Stimulated activated naive CD8-positive, alpha-beta T cell treated with anti-CD3 and anti-CD28 coated beads, Interleukin-15, Interleukin-2, amounts not matched to agents 100 ng/mL and 50 ng/mL, for 24 hours (primary cell): Measurements from ENCODE around the gene TMPRSS9.
"Not testable (repeated sequence)": the region's sequence is repeated elsewhere in the genome, so short reads cannot be mapped to it uniquely, and the experiment has no call there.

Experiments used
- H3K27ac Mint-ChIP-seq: one replicate; pipeline ENCODE4 v1.8.0; 2021; ENCODE audit warnings: mild to moderate bottlenecking, mixed read lengths
- H3K27me3 Mint-ChIP-seq: one replicate; pipeline ENCODE4 v1.8.0; 2021; ENCODE audit warnings: mixed read lengths
- H3K36me3 Mint-ChIP-seq: one replicate; pipeline ENCODE4 v1.8.0; 2021; ENCODE audit warnings: low read depth, mixed read lengths
- H3K4me1 Mint-ChIP-seq: one replicate; pipeline ENCODE4 v1.8.0; 2021; ENCODE audit warnings: low read depth, mixed read lengths
- H3K4me3 Mint-ChIP-seq: one replicate; pipeline ENCODE4 v1.8.0; 2021; ENCODE audit warnings: mild to moderate bottlenecking, mixed read lengths
- H3K9me3 Mint-ChIP-seq: one replicate; pipeline ENCODE4 v1.8.0; 2021; ENCODE audit warnings: mixed read lengths

TMPRSS9 gene

DNA sequence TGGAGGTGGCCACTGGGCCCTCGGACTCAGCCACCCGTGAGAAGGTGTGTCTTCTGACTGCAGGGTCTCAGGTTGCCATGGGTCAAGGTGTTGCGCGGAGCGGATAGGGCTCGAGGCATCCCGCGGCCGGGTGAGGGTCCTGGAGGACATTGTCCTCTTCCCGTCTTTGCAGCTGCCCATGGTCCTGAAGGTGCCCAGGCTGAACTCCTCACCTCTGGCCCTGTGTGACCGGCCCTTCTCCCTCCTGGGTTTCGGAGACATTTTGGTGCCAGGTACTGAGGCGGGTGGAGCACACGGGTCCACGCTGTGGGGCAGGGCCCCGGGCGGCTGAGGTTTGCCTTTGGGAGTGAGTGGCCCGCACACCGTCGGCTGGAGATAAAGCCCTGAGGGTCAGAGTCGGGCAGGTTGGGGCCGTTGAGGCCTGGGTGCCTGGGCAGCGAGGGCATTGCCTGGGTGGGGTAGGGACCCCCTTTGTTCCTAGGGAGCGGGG, 15.6 kb upstream of the TMPRSS9 start:
- H3K4me1 Mint-ChIP-seq, result no peaks in the 10 kb centered on the region
- H3K36me3 Mint-ChIP-seq, result no peaks in the 10 kb centered on the region
- H3K4me3 Mint-ChIP-seq, result no peak overlapping the region
- H3K9me3 Mint-ChIP-seq, result no peaks in the 10 kb centered on the region
- H3K27me3 Mint-ChIP-seq, result no peaks in the 10 kb centered on the region
- H3K27ac Mint-ChIP-seq, result no peak overlapping the region

DNA sequence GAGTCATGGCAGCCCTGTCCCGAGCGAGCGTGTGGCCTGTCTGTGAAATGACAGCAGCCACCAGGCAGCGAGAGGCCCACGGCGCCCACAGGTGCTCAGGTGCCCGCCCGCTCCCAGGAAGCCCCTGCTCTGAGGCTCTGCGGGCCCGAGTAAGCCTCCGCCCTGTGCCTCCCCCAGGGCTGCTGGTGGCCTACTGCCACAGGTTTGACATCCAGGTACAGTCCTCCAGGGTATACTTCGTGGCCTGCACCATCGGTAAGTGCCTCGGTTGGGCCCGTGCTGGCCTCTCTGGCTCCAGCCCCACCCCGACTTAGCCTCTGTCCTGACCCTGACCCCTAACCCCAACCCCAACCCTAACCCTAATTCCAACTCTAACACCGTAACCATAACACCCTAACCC, 15.0 kb upstream of the TMPRSS9 start:
- Mint-ChIP-seq H3K4me3 (no peak overlapping the region), H3K36me3 (no peaks in the 10 kb centered on the region), H3K9me3 (no peaks in the 10 kb centered on the region), H3K4me1 (no peaks in the 10 kb centered on the region), H3K27ac (no peak overlapping the region), H3K27me3 (no peaks in the 10 kb centered on the region)

GRCh38 chr19:2345794-2346663, 14.0 kb upstream of the TMPRSS9 start:
- Mint-ChIP-seq H3K27ac (no peak overlapping the region), H3K27me3 (no peaks in the 10 kb centered on the region), H3K9me3 (no peaks in the 10 kb centered on the region), H3K4me3 (no peak overlapping the region), H3K4me1 (no peaks in the 10 kb centered on the region), H3K36me3 (no peaks in the 10 kb centered on the region)

- H3K4me1 Mint-ChIP-seq, H3K27ac Mint-ChIP-seq, H3K27me3 Mint-ChIP-seq, H3K4me3 Mint-ChIP-seq, H3K9me3 Mint-ChIP-seq, H3K36me3 Mint-ChIP-seq: not testable (repeated sequence)
Observed at GRCh38 chr19:2349818-2350217, 10.2 kb upstream of the TMPRSS9 start.

DNA sequence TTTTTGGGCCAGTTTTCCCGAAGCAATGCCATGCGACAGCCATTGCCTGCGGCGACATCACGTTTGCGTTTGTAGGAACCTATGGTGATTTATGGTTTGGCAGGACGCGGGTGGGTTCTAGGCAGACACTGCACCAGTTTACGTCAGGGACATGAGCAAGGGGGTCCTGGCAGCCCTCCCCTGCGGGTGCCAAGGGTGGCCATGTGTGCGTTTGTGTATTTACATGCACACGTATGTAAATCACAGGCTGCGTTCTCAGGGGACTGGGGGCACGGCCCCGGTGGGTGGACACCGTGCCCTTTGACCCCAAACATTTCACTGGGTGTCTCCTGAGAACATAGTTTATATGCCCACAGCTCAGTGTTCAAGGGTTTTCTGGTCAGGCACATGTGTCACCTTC, 9.4 kb upstream of the TMPRSS9 start:
- Mint-ChIP-seq H3K9me3 (no peaks in the 10 kb centered on the region), H3K4me1 (no peaks in the 10 kb centered on the region), H3K36me3 (no peaks in the 10 kb centered on the region), H3K27ac (no peak overlapping the region), H3K4me3 (no peak overlapping the region), H3K27me3 (no peaks in the 10 kb centered on the region)

- Mint-ChIP-seq H3K4me1 (no peaks in the 10 kb centered on the region), H3K27me3 (no peaks in the 10 kb centered on the region), H3K9me3 (no peaks in the 10 kb centered on the region), H3K4me3 (no peak overlapping the region), H3K36me3 (no peaks in the 10 kb centered on the region), H3K27ac (no peak overlapping the region)
Observed at GRCh38 chr19:2351591-2351990, 8.5 kb upstream of the TMPRSS9 start.

- Mint-ChIP-seq H3K36me3 (no peaks in the 10 kb centered on the region), H3K9me3 (no peaks in the 10 kb centered on the region), H3K27me3 (no peaks in the 10 kb centered on the region), H3K4me3 (no peak overlapping the region), H3K27ac (no peak overlapping the region), H3K4me1 (no peaks in the 10 kb centered on the region)
Observed at GRCh38 chr19:2352121-2352520, 7.9 kb upstream of the TMPRSS9 start.

- H3K27ac Mint-ChIP-seq, result no peak overlapping the region
- H3K9me3 Mint-ChIP-seq, result no peaks in the 10 kb centered on the region
- H3K4me3 Mint-ChIP-seq, result no peak overlapping the region
- no peaks in the 10 kb centered on the region for H3K36me3 Mint-ChIP-seq
- H3K27me3 Mint-ChIP-seq, result no peaks in the 10 kb centered on the region
- no peaks in the 10 kb centered on the region for H3K4me1 Mint-ChIP-seq
Observed at GRCh38 chr19:2353159-2353886, 6.7 kb upstream of the TMPRSS9 start.

GRCh38 chr19:2353887-2354592, 6.0 kb upstream of the TMPRSS9 start:
- no peaks in the 10 kb centered on the region for H3K27me3 Mint-ChIP-seq
- H3K27ac Mint-ChIP-seq, result no peak overlapping the region
- no peaks in the 10 kb centered on the region for H3K4me1 Mint-ChIP-seq
- no peaks in the 10 kb centered on the region for H3K9me3 Mint-ChIP-seq
- H3K36me3 Mint-ChIP-seq, result no peaks in the 10 kb centered on the region
- H3K4me3 Mint-ChIP-seq, result no peak overlapping the region

- no peak overlapping the region for H3K4me3 Mint-ChIP-seq
- H3K27ac Mint-ChIP-seq, result no peak overlapping the region
- no peaks in the 10 kb centered on the region for H3K27me3 Mint-ChIP-seq
- H3K4me1 Mint-ChIP-seq, result no peaks in the 10 kb centered on the region
- H3K9me3 Mint-ChIP-seq, result no peaks in the 10 kb centered on the region
- no peaks in the 10 kb centered on the region for H3K36me3 Mint-ChIP-seq
Observed at GRCh38 chr19:2354670-2355069, 5.4 kb upstream of the TMPRSS9 start.

GRCh38 chr19:2355168-2356035, 4.7 kb upstream of the TMPRSS9 start:
- Mint-ChIP-seq H3K4me3 (no peak overlapping the region), H3K9me3 (no peaks in the 10 kb centered on the region), H3K4me1 (no peaks in the 10 kb centered on the region), H3K27me3 (peaks cover 1% of the 10 kb centered on the region), H3K36me3 (no peaks in the 10 kb centered on the region), H3K27ac (no peak overlapping the region)

- H3K27me3 Mint-ChIP-seq, result peaks cover 6% of the 10 kb centered on the region
- H3K27ac Mint-ChIP-seq, result no peak overlapping the region
- H3K9me3 Mint-ChIP-seq, result no peaks in the 10 kb centered on the region
- H3K36me3 Mint-ChIP-seq, result no peaks in the 10 kb centered on the region
- H3K4me1 Mint-ChIP-seq, result peaks cover 4% of the 10 kb centered on the region
- no peak overlapping the region for H3K4me3 Mint-ChIP-seq
Observed at GRCh38 chr19:2356036-2356646, 3.9 kb upstream of the TMPRSS9 start.

DNA sequence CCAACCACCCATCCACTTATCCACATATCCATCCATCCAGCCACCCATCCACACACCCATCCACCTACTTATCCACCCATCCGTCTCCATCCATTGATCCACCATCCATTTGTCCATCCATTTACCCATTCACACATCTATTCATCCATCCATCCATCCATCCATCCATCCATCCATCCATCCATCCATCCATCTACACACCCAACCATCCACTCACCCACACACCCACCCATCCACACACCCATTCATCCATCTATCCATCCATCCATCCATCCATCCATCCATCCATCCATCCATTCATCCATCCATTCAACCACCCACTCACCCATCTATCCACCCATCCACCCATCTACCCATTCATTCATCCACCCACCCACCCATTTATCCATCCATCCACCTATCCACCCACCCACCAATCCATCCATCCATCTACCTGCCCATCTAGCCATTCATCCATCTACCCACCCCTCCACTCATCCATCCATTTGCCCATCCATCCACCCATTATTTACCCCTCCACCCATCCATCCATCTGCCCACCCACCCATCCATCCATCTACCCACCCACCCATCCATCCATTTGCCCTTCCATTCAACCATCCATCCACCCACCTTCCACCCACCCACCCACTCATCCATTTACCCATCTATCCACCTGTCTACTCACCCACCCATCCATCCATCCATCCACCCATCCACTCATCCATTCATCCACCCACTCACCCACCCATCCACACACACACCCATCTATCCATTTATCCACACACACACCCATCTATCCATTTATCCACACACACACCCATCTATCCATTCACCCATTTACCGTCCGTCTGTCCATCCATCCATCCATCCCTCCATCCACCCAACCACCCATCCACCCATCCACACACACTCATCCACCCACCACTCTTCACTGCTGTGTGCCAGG, 2.5 kb upstream of the TMPRSS9 start:
- peaks cover 6% of the 10 kb centered on the region for H3K27me3 Mint-ChIP-seq
- H3K9me3 Mint-ChIP-seq, result no peaks in the 10 kb centered on the region
- peaks cover 4% of the 10 kb centered on the region for H3K4me1 Mint-ChIP-seq
- H3K4me3 Mint-ChIP-seq, result no peak overlapping the region
- no peaks in the 10 kb centered on the region for H3K36me3 Mint-ChIP-seq
- H3K27ac Mint-ChIP-seq, result no peak overlapping the region
